SK-N-DZ (cell line): ENCODE results near the gene POSTN. TPM values are rescaled to one million over a fixed set of nuclear protein-coding genes. Genes with fewer than 3 reads are reported as not detected.

Experiments used
- DNase-seq: peaks from one replicate; pipeline ENCODE4 v3.0.0-alpha.2; 2015; ENCODE audit warnings: low spot score
- polyA plus RNA-seq, 2 experiments: library from polyadenylated mRNA; depleted of rRNA; stranded (reverse); fragments of >200 nt; gene quantifications; 2 replicates each; pipeline ENCODE4 v1.2.3, GENCODE V29; 2014

POSTN gene, protein sequence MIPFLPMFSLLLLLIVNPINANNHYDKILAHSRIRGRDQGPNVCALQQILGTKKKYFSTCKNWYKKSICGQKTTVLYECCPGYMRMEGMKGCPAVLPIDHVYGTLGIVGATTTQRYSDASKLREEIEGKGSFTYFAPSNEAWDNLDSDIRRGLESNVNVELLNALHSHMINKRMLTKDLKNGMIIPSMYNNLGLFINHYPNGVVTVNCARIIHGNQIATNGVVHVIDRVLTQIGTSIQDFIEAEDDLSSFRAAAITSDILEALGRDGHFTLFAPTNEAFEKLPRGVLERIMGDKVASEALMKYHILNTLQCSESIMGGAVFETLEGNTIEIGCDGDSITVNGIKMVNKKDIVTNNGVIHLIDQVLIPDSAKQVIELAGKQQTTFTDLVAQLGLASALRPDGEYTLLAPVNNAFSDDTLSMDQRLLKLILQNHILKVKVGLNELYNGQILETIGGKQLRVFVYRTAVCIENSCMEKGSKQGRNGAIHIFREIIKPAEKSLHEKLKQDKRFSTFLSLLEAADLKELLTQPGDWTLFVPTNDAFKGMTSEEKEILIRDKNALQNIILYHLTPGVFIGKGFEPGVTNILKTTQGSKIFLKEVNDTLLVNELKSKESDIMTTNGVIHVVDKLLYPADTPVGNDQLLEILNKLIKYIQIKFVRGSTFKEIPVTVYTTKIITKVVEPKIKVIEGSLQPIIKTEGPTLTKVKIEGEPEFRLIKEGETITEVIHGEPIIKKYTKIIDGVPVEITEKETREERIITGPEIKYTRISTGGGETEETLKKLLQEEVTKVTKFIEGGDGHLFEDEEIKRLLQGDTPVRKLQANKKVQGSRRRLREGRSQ
- not detected in 2 replicates for polyA plus RNA-seq (2014; cell fraction: cytosol; rRNA removed)
- polyA plus RNA-seq (2014; cell fraction: nucleus; rRNA removed), result not detected in 2 replicates

- DNase-seq, result no peak
Measured at GRCh38 chr13:37598597-37598996, at the start of gene POSTN. TSS of gene POSTN (minus strand) at chr13:37598768. CDS start at chr13:37598726, 42 bp downstream.

DNA sequence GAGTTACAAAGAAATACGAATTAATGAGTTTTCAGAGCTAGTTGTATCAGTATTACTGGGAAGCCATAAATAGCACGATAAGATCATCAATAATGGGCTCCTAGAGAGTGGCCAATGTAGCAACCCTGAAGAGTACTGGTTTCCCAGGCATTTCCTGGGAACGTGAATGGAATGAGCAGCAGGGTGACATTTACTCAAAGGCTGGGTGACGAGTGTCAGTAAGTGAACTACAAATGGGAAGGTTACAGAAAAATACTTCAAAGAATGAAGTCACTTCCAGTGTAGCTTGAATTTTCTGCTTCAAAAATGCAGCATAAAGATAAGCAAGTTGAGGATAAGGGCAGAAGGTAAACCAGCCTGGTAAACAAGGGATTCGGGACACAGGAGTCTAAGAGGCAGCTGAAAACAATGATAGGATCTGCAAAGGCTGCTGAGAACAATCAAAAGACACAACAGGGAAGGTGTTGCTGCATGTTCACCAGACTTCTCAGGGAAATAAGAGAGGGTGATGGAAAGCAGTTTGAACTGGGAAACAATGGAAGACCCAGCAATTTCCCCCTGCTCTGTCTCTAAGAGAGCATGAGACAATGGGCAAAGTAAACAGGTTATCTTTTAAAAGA lies 48.6 kb upstream of the POSTN start:
- no peak for DNase-seq

DNA sequence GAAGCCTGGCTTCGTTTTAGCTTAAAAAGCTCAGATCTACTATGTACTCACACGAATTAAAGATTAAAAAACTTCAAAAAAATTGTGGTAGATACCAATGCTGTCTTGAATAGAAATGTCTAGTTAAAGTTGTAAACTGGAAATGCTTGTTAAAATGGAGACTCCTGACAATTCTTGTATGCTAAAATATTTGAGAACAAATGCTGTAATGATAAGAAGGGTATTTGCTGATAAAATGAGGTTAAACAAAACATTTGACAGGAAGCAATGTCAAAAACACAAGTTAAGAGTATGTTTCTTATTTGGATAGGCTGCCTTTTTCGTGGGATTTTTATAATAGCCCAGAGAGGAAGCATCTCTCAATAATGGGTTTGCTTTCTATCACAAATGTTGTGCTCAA lies 48.0 kb upstream of the POSTN start:
- DNase-seq, result no peak

GRCh38 chr13:37645181-37645740 lies 46.7 kb upstream of the POSTN start:
- DNase-seq, result no peak

DNA sequence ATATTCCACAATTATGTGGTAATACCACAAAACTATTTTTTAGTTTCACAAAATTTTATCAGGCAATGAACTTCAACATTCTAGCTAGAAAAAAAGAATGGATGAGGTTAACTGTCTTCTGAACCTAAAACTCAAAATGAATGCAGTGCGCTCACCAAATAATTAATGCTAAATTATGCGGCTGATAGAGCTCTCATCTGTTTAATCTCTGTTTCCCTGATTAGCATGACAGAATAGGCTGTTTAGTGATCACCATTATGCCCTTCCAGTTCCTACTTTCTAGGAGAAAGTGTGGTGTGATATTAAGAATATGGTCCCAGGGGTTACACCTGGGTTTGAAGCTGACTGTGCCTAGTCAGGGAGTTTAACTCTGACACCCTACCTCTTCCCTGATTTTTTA lies 42.8 kb upstream of the POSTN start:
- DNase-seq, result no peak

- DNase-seq, result peak; percentile 27
Measured at GRCh38 chr13:37640499-37640898, 41.9 kb upstream of the POSTN start.

- no peak for DNase-seq
Measured at GRCh38 chr13:37636701-37637100, 38.1 kb upstream of the POSTN start.

- DNase-seq, result no peak
Measured at GRCh38 chr13:37632294-37632693, 33.7 kb upstream of the POSTN start.

DNA sequence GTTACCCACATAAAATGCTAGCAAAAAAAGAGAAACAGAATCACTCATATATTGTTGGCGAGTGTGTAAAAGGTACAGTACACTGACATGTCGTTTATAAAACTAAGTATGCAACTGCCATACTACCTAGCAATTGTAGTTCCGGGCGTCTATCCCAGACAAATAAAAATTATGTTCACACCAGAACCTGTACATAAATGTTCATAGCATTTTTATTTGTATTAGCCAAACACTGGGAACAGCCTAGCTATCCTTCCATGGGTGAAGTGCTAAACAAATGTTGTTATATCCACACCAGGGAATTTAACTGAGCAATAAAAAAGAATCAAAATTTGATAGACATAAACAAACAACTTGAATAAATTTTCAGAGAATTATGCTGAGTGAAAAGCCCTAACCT lies 28.9 kb upstream of the POSTN start:
- no peak for DNase-seq

- peak; percentile 73 for DNase-seq
Measured at GRCh38 chr13:37621811-37622361, 23.3 kb upstream of the POSTN start.

DNA sequence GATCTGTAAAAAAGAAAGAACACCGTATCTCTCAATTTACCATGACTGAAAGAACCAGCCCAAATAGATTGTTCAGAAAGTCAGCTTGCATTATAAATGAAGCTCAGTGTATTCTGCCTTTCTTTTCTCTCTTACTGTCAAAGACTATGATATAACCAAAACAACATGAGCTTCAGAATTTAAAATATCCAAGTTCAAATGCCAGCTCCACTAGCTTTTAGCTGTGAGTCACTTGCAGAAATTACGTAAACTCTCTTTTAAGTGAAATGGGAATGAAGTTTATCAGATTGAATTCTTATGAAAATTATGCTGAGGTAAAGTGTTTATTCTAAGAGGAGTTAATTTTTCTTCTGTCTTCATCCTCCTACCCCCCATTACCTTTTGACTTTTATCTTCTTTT lies 20.0 kb upstream of the POSTN start:
- no peak for DNase-seq

GRCh38 chr13:37617173-37617572 lies 18.6 kb upstream of the POSTN start:
- no peak for DNase-seq

GRCh38 chr13:37616131-37616530 lies 17.6 kb upstream of the POSTN start:
- DNase-seq, result no peak

DNA sequence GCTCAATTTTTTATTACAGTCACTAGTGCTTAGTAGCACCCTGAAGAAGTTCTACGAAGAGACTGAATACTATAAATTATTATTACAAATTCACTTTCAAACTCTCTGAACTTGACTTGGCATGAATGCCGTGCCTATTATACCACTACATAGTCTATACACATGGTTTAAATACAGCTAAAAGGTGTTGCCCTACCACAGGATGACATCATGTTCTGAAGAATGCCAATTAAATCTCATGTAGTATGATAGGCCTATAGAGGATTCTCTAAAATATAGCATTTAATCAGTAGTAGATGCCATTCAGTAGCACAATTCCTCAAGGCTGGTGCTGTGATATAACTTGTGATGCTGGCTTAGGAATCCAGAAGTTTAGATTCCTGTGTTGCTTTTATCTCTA lies 16.7 kb upstream of the POSTN start:
- no peak for DNase-seq

DNA sequence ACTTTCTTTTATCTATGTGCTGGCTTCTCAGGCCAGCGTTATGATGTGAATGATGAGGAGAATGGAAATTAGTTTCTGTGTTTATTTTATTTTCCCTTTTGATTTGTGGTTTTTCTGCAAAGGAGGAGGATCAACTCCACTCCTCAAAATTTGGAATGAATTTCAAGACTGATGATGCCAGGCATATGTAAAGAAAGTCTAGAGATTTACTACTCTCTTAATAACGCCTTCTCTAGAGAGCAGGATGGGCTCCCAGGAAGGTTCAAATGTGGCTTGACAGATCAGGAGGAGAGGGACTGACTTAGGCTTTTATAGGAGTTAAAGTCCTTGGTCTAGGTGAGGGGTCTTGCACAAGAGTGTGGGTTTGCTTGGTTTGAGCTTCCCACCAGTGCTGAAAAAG lies 15.1 kb upstream of the POSTN start:
- DNase-seq, result no peak

DNA sequence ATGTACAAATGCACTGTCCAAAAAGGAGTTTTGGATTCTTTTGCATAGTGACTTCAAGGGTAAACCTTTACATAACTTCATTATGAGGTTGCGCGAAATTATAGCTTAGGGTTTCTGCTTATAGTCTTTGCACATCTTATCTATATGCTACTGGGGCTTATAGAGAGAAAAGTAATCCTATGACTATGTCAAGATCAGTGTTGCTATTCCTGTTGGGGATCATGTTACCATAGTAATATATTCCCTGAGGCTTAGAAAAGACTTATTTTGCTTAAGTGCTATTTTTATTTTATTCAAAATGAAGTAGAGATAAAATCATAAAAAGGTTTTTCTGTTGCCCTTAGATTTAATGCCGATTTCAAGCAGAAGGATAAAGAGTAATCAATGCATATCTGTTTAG lies 14.7 kb upstream of the POSTN start:
- DNase-seq, result no peak

DNA sequence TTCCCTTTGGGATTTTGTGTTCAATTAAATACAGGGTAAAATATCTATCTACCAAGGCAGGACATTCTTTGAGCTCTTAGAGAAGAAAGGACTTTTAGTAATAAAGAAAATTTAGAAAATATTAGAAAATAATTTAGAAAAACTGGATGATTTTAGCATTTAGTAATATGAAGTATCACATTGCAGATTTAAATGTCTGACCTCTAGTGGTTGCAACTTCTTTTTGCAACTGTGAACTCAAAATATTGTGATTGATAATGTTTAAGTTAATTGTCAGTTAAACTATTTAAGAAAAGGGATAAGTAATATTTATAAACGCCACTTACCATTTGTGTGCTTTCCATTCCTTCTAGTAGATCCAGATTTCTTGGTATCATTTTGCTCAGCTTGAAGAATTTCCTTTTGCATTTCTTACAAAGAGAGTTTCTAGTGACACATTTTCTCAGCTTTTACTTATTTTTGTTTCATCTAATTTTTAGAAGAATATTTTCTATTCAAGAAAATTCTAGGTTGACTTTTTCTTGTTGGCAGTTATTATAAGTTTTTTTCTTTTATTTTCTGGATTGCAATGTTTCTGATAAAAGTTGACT lies 10.3 kb upstream of the POSTN start:
- no peak for DNase-seq

DNA sequence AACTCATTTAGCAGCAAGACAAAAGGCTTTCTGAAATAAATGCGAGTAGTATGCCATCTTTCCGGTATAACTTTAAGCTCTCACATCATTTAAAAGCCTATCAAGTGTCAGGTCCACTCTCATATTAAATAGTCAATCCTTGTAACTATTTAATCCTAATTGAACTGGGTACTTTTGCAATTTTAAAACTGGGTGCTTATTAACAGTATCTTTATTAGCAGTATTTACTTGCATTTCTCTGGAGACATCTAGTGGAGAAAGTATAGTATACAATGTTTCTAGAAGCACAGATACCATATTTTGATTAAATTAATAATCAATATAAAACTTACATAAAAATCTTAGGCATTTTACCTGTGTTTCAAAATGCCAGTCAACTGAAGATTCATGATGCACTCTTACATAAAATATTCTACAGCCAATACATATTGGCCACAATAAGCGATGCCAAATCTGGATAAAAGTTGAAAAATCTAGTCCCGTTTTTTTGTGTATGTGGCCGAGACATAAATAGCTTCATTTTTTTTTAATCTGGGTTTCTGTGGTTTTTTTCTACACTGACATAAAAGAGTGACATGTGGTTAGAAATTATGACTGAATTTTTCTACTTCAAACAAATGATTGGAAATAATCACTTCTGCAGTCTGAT lies 4.3 kb upstream of the POSTN start:
- DNase-seq, result no peak

- DNase-seq, result no peak
Measured at GRCh38 chr13:37601648-37602440, 3.3 kb upstream of the POSTN start.

DNA sequence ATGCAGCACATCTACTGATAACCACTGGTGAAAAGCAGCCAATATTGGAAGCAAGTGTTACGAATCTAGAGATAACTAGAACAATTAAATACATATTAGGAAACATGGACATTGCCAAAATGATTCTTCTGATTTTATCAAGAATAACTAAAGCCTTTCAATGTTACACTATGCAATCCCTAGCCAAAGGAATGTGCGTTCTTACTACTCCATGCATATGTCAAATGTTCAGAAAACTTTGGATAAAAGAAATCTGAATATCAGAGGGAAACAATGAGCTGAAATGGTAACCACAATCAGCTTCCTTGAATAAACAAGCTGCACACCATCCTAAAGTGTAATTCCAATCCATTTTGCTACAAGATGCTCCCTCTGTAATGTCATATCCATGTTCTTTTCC lies 951 bp upstream of the POSTN start:
- DNase-seq, result no peak
